DMS53 treated with DMSO at 0.1 percent for 48 hours (cell line): ENCODE measurements around the gene PFN2.
"Not testable (repeated sequence)": the region's sequence is repeated elsewhere in the genome, so short reads cannot be mapped to it uniquely, and the experiment has no call there.

ENCODE experiments used
- DNase-seq: peaks from one replicate; lab custom pipeline; 2025; ENCODE audit not compliant: unreplicated experiment; lab: John Stamatoyannopoulos, UW

Gene PFN2

GRCh38 chr3:149969110-149969939 is 1.4 kb downstream of the PFN2 start:
- peak; percentile 49 for DNase-seq

DNA sequence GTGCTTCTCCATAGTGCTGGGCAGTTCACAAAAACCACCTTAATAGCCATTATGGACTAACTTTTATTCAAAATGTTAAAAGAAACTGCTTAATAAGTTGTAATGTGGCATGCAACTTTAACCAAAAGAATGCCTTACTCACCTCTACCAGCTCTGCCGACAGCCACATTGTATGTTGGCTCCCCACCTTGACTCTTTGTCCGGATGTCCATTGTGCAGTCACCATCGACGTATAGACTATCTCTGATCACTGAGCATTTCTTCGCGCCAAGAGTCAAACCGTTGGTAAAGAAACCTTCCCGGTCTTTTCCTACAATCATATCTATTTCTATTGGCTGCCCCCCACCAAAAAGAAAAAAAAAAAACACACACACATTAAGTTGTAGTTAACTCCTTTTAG is 2.5 kb downstream of the PFN2 start:
- DNase-seq = no peak

DNA sequence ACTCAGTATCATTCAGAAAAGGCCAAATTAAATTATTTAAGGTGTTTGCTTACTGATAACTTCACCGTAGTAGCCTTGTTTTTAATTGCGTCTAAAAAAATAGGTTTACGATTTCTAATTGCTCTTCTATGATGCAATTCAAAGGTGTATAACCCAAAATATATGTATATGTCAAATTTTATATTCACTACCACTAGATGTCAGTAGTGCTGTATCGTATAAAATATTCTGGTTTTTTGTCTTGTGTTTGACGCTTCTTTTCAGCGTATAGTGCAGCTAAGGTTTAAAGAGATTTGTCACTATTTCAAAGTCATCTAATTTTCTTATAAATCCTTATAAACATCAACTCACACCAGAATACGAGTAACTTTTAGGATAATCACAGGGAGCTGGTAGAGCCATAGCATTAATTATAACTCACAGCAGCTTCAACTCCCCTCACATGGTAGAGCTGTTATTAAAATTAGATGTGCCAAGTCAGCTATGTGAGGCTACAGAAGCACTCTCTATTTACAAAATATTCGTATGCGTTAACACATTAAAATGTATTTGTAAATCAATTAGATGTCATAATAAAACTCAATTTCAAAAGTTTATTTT is 3.5 kb downstream of the PFN2 start:
- DNase-seq = peak; percentile 29

DNA sequence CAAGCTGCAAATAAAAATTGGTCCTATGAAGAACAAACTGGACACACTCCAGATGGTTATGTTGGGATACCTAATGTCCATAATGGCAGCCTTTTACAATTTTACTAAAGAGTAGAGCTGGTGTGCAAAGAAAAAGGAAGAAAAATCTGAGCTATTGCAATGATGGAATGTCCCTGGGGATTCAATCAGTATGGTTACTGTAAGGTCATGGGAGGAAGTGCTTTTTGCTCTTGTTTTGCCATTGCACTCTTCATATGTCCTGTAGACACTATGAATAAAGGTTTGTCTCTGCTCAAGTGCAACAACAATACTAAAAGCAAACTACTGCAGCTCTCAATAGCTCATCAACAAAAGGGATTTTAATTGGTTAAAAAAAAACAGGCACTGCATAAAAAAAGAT is 5.4 kb downstream of the PFN2 start:
- DNase-seq = no peak

DNA sequence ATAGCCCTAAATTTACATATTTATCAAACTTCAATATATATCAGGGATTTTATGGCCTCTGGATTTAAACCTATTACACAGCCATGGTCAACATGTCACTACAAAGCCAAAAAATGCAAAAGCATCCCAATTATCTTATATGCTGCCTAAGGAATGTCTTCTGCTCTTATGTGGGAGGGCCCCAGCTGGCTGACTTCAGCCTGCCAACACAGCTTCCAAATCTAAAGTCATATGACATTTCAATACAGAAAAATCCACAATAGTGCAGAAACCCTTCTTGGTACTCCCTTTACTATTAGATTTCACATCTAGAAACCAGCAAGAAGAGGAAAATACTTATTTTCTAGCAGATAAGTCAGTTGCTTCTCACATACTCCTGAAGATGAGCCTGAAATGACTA is 6.4 kb downstream of the PFN2 start:
- no peak for DNase-seq

- DNase-seq = no peak
These were observed 7.2 kb downstream of the PFN2 start for GRCh38 chr3:149963485-149963884.

DNA sequence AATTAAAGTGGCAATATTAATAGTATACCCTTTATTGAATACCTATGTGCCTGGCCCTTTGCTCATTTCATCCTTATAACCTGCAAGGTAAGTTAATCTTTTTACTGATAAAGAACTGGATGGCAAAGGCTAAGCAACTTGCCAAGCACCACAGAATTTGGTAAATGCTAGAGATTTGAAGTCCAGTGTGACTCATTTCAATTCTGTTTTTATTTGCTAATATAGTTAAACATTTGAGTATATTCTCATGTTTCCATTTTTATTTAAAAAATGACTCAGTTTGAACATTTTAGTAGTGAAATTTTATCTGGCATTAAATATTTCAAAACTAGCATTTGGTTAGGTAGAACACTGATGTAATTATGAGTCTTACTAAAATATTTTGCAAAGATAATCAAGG is 11.3 kb downstream of the PFN2 start:
- DNase-seq = no peak

GRCh38 chr3:149958171-149958796 is 12.4 kb downstream of the PFN2 start:
- DNase-seq = no peak

- no peak for DNase-seq
These were observed 13.2 kb downstream of the PFN2 start for GRCh38 chr3:149957361-149958125.

DNA sequence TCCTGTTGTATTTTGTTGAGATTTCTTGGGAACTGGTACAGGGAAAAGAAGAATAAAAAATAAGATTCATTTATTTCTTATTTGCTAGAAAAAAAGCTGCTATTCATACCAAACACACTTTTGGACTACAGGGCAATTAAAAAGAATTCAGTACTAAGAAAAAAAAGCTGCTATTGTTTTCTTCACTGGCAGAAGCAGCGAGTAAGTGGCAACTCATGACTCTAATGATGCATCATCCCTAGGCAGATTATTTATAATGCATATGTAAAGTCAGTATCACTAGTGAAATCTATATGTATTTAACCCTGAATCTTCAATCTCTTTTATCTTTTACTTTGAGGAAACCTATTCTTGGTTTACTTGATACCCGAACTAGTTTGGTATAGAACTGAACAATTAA is 15.2 kb downstream of the PFN2 start:
- DNase-seq = no peak

DNA sequence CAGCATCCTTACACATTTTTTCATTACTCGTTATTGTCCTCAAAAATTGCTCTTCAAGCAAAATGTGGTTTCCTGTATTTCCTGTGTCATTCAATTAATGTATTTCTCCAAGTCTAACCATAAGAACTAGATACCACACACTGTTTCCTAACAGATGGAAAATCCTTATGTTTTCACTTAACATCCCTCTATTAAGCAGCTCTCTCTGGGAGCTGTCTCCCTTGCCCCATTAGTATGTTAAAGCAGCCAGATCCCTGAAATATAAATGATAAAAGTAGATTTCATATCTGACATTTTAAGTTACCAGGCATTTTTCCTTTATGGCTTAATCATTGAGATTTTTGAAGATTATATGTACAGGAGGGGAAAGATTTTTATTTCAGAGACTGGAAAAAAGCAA is 15.9 kb downstream of the PFN2 start:
- DNase-seq = no peak

GRCh38 chr3:149949181-149949580 is 21.5 kb downstream of the PFN2 start:
- DNase-seq = no peak

DNA sequence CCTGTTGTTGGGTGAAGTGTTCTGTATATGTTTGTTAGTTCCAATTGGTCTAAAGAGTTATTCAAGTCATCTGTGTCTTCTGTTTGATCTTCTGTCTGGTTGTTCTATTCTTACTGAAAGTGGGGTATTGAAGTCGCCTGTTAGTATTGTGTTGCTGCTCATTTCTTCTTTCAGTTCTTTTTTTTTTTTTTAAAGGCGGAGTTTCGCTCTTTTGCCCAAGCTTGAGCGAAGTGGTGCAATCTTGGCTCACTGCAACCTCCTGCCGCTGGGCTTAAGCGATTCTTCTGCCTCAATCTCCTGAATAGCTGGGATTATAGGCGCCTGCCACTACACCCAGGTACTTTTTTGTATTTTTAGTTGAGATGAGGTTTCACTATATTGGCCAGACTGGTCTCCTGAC is 23.5 kb downstream of the PFN2 start:
- no peak for DNase-seq

GRCh38 chr3:149943966-149944365 is 26.7 kb downstream of the PFN2 start:
- not testable (repeated sequence) for DNase-seq

- DNase-seq = no peak
These were observed 28.3 kb downstream of the PFN2 start for GRCh38 chr3:149942409-149942808.

DNA sequence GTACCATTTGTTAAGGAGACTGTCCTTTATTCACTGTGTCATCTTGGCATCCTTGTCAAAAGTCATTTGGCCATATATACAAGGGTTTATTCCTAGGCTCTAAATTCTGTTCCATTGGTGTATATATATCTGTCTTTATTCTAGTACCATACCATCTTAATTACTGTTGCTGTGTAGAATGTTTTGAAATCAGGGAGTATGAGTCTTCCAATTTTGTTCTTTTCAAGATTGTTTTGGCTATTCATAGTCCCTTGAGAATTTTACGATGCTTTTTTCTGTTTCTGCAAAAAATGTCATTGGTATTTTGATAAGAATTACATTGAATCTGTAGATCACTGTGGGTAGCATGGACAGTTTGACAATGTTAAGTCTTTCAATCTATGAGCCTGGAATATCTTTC is 28.7 kb downstream of the PFN2 start:
- DNase-seq = no peak

- DNase-seq = no peak
These were observed 29.5 kb downstream of the PFN2 start for GRCh38 chr3:149941186-149941585.

- not testable (repeated sequence) for DNase-seq
These were observed 32.2 kb downstream of the PFN2 start for GRCh38 chr3:149938392-149939055.

DNA sequence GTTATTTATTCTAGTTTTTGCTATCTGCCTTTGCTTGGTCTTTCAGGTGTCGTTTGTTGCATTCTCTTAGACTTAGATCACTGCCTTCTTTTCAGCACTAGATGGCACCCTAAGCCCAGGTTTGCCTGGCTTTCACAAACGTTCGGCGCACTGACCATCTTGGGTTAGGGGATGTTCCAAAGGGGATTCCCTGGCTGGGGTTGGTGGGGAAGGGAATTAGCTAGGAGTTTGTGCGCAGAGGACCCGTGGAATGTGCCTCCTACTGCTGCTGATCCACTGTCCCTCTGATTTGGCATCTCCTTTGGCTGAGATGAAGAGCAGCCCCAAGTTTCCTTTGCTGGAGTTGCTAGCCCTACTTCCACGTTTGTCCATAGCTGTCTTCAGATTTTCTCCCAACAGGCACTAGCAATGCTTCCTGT is 33.9 kb downstream of the PFN2 start:
- DNase-seq = no peak

DNA sequence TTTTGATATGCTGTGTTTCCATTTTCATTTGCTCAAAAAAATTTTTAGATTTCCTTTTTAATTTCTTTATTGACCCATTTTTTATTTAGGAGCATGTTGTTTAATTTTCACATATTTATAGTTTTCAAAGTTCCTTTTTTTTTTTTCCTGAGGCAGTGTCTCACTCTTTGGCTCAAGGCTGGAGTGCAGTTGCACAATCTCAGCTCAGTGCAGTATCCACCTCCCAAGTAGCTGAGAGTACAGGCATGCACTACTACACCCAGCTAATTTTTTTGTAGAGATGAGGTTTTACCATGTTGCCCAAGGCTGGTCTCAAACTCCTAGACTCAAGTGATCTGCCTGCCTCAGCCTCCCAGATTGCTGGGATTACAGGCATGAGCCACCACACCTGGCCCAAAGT is 36.2 kb downstream of the PFN2 start:
- DNase-seq = no peak

DNA sequence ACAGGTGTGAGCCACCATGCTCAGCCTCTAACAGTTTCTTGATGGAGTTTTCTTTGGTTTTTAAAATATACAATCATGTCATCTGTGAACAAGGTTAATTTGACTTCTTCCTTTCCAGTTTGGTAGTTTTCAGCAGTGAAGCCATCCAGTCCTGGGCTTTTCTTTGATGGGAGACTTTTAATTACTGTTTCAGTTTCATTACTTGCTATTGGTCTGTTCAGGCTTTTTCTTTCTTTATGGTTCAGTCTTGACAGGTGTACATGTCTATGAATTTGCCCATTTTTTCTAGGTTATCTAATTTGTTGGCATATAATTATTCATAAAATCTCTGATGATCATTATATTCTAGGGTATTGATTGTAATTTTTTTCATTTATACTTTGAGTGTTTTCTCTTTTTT is 36.8 kb downstream of the PFN2 start:
- DNase-seq = no peak
